ENCODE measurements around the gene GRM4.

- no peak for TF ChIP-seq CTCF (IDR thresholded peaks at IDR 0.05)
- no peak for TF ChIP-seq POLR2A (IDR thresholded peaks at IDR 0.05)
Measured at GRCh38 chr6:34005901-34006531, 139.9 kb downstream of the GRM4 start.
